Eye (tissue), 1 donor: ENCODE data around the gene PISD.
A peak's percentile ranks its signal among the peaks of the same experiment; 100 is the strongest.
"Not testable (repeated sequence)": the region's sequence is repeated elsewhere in the genome, so short reads cannot be mapped to it uniquely, and the experiment has no call there.

Source experiments
- DNase-seq: peaks from one replicate; pipeline ENCODE4 v3.0.0-alpha.2; 2015

The PISD gene

GRCh38 chr22:31661851-31662667 is at the start of gene PISD:
Gene PISD (minus strand): TSS chr22:31662215. CDS start chr22:31662208, 7 bp downstream.
- DNase-seq: peak; percentile 98

DNA sequence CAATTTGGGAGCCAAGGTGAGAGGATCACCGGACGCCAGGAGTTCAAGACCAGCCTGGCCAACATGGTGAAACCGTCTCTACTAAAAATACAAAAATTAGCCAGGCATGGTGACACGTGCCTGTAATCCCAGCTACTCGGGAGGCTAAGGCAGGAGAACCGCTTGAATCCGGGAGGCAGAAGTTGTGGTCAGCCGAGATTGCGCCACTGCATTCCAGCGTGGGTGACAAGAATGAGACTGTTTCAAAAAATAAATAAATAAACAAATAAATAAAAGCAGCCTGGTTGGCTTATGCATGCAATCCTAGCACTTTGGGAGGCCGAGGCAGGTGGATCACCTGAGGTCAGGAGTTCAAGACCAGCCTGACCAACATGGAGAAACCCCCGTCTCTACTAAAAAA is 49.2 kb upstream of the PISD start:
- not testable (repeated sequence) for DNase-seq

GRCh38 chr22:31707519-31707918 is 45.5 kb upstream of the PISD start:
- DNase-seq: no peak

DNA sequence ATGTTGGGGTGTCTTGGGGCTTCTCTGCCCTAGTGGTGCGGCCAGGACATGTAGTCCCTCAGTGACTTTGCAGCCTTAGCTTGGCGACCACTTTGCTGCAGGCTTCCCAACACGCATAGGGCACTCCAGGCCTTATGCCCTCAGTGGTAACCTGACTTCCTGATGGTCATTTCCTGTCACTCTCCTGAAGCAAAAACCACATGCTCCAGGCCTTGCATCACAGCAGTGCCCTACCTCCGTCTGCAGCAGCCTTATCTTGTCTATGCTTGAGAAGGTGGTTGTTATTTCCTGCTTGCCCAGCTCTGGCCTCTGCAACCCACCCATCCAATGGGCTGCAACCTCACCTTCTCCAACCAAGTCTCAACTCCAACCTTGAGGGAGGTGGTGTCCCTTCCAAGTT is 33.4 kb upstream of the PISD start:
- DNase-seq: no peak

DNA sequence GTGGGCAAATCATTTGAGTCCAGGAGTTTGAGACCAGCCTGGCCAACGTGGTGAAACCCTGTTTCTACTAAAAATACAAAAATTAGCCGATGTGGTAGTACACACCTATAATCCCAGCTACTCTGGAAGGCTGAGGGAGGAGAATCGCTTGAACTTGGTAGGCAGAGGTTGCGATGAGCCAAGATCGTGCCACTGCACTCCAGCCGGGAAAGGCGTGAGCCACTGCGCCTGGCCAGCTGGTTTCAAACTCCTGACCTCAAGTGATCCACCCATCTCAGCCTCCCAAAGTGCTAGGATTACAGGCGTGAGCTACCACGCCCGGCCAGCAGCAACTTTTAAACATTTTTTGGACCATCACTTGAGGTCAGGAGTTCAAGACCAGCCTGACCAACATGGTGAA is 32.0 kb upstream of the PISD start:
- not testable (repeated sequence) for DNase-seq

GRCh38 chr22:31692186-31692886 is 30.3 kb upstream of the PISD start:
- no peak for DNase-seq

DNA sequence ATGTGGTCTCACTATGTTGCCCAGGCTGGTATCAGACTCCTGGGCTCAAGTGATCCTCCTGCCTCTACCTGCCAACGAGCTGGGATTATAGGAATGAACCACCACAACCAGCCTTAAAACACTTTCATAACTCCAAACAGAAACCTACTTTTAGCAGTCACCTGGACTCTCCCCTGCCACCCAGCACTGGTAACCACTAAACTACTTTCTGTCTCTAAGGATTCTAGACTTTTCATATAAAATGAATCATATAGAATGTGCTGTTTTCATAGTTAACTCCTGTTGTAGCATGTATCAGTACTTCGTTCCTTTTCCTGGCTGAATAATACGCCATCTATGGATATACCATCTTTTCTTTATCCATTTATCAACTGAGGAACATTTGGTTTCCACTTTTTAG is 29.4 kb upstream of the PISD start:
- no peak for DNase-seq

DNA sequence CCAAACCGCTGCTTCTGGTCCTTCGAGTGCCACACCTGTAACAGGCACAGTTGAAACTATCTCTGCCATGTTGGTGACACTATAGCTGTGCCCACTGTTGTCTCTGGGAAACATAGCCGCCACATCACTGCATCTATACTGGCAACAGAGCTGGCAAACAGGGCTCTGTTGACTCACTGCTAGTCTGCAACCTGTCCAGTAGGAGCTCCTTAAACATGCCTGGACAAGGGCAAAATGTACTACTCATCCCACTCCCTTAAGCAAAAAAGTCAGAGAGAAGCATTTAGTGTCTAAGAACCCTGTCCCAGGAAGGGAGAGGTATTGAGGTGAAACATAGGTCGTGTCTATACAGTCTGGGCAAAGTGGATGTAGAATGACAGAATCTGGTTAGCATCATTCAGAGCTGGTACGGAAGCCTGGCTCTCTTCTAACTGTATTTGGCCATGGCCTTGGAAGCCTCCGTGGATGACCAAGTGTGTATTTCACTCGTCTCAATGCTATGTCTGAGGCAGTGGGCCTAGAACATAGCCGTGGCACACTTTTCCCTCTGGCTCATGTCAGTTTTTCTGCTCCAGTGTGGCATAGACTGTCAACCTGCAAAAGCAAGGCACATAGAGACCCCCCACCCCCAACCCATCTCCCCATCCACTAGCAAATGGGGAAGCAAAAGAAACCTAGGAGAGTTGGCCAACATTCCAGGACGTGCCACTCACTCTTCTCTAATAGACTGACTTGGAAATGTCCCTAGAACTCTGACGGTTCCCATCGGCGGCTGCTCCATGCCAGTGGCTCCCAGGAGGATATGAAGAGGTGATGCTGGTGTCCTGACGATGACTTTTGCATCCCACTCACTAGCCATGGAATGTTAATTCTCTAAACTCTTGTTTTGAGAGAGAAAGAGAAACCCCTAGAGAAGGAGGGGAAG is 21.4 kb upstream of the PISD start:
- no peak for DNase-seq

DNA sequence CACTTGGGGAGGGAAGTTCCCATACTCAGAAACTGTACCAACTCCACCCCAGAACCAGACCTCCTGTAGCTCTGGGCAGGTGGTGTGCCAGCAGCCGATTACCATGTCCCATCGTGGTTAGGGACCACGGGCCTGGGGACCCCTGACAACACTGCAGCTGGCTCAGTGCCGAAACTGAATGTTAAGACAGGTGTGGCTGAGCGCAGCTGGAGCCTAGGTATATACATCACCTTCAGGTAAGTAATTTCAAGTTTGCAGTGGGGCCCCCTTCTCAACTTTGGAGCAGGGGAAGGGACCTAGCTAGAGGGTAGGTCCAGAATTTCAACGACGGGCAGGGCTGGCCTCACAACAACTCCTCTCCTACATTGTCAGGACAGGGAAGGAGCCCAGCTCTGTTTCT is 20.7 kb upstream of the PISD start:
- DNase-seq: no peak

GRCh38 chr22:31681349-31682345 is 19.6 kb upstream of the PISD start:
- DNase-seq: peak; percentile 21

DNA sequence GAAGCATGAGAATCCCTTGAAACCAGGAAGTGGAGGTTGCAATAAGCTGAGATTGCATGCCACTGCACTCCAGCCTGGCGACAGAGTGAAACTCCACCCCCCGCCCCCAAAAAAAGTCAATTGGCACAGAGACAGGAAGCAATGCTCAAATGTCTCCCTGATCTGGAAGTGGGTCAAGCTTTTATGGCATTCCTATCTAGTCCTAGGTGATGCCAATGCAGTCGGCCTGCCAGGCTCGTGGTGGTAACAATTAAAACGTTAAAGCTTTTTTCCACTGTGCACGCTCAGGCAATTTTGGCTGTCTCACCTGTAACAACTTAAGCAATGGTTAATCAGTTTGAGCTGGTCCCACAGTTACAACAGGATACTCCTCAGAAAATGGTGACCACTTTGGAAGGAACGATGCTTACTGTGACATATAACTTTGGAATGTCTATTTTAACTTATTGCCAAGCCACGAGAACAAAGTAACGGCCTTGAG is 18.9 kb upstream of the PISD start:
- DNase-seq: no peak

DNA sequence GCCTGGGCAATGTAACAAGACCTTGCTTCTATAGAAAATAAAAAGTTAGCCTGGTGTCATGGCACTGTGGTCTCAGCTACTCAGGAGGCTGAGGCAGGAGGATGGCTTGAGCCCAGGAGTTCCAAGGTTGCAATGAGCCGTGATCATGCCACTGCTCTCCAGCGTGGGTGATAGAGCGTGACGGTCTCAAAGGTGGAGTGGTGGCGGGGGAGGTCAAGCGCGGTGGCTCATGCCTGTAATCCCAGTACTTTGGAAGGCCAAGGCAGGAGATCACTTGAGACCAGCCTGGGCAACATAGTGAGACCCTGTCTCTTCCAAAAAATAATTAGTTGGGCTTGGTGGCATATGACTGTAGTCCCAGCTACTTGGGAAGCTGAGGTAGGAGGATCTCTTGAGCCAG is 16.7 kb upstream of the PISD start:
- DNase-seq: no peak

DNA sequence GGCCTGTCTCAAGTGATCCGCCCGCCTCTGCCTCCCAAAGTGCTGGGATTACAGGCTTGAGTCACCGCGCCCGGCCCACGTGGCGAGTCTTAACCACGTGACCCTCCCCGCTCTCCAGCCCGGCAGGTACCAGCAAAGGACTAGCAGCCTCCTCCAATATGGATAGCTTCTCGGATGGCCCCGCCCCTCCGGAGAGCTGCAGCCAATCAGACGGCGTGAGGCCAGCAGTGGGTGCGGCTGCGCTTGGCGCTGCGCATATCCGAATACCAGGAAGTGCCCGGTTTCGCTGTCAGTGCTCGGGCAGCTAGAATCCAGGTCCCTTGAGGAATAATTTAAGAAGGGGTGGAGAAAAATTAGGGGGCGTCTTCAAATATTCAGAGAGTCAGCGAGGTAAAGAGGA is 14.7 kb upstream of the PISD start:
- peak; percentile 90 for DNase-seq

- DNase-seq: not testable (repeated sequence)
Observed at GRCh38 chr22:31674219-31674618, 12.2 kb upstream of the PISD start.

DNA sequence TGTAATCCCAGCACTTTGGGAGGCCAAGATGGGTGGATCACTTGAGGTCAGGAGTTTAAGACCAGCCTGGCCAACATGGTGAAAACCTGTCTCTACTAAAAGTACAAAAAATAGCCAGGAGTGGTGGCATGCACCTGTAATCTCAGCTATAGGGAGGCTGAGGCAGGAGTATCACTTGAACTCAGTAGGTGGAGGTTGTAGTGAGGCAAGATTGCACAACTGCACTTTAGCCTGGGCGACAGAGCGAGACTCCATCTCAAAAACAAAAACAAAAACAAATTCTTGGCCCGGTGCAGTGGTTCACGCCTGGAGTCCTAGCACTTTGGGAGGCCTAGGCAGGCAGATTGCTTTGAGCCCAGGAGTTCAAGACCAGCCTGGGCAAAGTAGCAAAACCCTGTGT is 6.8 kb upstream of the PISD start:
- DNase-seq: not testable (repeated sequence)

- DNase-seq: no peak
Observed at GRCh38 chr22:31662668-31663037, 638 bp upstream of the PISD start.

DNA sequence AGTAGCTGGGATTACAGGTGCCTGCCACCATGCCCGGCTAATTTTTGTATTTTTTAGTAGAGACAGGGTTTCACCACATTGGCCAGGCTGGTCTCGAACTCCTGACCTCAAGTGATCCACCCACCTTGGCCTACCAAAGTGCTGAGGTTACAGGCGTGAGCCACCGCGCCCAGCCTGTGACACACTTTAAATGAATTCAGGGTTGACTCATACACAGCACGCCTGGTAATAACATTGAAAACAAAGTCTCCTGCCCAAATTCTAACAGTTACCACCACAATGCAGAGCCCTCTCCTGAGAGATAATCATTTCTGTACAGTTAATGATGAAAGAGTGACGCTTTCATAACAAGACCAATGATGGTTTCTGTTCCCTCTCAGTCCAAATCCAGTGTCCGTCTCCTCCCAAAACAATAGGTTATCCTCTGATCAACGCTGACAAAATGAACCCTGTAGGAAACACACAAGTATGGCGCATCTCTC is 1.1 kb downstream of the PISD start:
- not testable (repeated sequence) for DNase-seq

GRCh38 chr22:31659246-31659645 is 2.8 kb downstream of the PISD start:
- DNase-seq: no peak

- no peak for DNase-seq
Observed at GRCh38 chr22:31654408-31654807, 7.6 kb downstream of the PISD start.

- no peak for DNase-seq
Observed at GRCh38 chr22:31653944-31654343, 8.1 kb downstream of the PISD start.

- no peak for DNase-seq
Observed at GRCh38 chr22:31652911-31653684, 8.9 kb downstream of the PISD start.
